ENCODE measurements around the gene ALS2CL. TPM values are rescaled to one million over a fixed set of nuclear protein-coding genes. Genes with fewer than 3 reads are reported as not detected.
A peak's percentile ranks its signal among the peaks of the same experiment; 100 is the strongest.

Gene ALS2CL
- polyA plus RNA-seq, 10 donors: 2.8 to 10.3 (median 5.1) TPM

- peak in 1 of 3 donors; percentile 7 for DNase-seq
Observed at GRCh38 chr3:46665763-46666452, 27.6 kb downstream of the ALS2CL start.

GRCh38 chr3:46664971-46665762 is 28.3 kb downstream of the ALS2CL start:
- DNase-seq: peak in 1 of 3 donors; percentile 0

GRCh38 chr3:46664188-46664970 is 29.1 kb downstream of the ALS2CL start:
- no peak for DNase-seq

GRCh38 chr3:46663591-46664135 is 29.8 kb downstream of the ALS2CL start:
- DNase-seq: peak in 1 of 3 donors; percentile 73

GRCh38 chr3:46662771-46663551 is 30.5 kb downstream of the ALS2CL start:
- peak; percentile 63 to 92 (median 75) for DNase-seq

- no peak for DNase-seq
Observed at GRCh38 chr3:46661776-46662766, 31.4 kb downstream of the ALS2CL start.

GRCh38 chr3:46660543-46661523 is 32.6 kb downstream of the ALS2CL start:
- no peak for DNase-seq

- no peak for DNase-seq
Observed at GRCh38 chr3:46660003-46660402, 33.5 kb downstream of the ALS2CL start.

- no peak for DNase-seq
Observed at GRCh38 chr3:46659285-46659684, 34.2 kb downstream of the ALS2CL start.

GRCh38 chr3:46656778-46657556 is 36.5 kb downstream of the ALS2CL start:
- DNase-seq: no peak

GRCh38 chr3:46655271-46655670 is 38.2 kb downstream of the ALS2CL start:
- no peak for DNase-seq

- no peak for DNase-seq
Observed at GRCh38 chr3:46651084-46651483, 42.4 kb downstream of the ALS2CL start.

- no peak for DNase-seq
Observed at GRCh38 chr3:46649436-46649835, 44.0 kb downstream of the ALS2CL start.

GRCh38 chr3:46648096-46648495 is 45.4 kb downstream of the ALS2CL start:
- DNase-seq: no peak

- no peak for DNase-seq
Observed at GRCh38 chr3:46646700-46647099, 46.8 kb downstream of the ALS2CL start.

- no peak for DNase-seq
Observed at GRCh38 chr3:46643701-46644100, 49.8 kb downstream of the ALS2CL start.

GRCh38 chr3:46642971-46643370 is 50.5 kb downstream of the ALS2CL start:
- DNase-seq: no peak

- DNase-seq: no peak
Observed at GRCh38 chr3:46640927-46641326, 52.6 kb downstream of the ALS2CL start.
